Astrocyte of the cerebellum (primary cell): ENCODE data around the gene PYGL.

Experiments
- DNase-seq: peaks from one replicate; pipeline ENCODE4 v3.0.0-alpha.2; 2011; ENCODE audit warnings: low read depth
- H3K4me3 ChIP-seq: 2 replicates; pipeline ENCODE4 v1.5.1; 2011; ENCODE audit warnings: mild to moderate bottlenecking, low read depth, low read length, moderate library complexity
- CTCF ChIP-seq: IDR thresholded peaks from 2 replicates; pipeline ENCODE4 v1.5.1; 2012; ENCODE audit warnings: low read length, low read depth, moderate library complexity, mild to moderate bottlenecking; ENCODE audit errors: missing control alignments
- in situ Hi-C: cut with HindIII; loops from 2 replicates; pipeline ENCODE4 v1.10.0; 2017; ENCODE audit warnings: low sequenced_read_pairs

PYGL gene

DNA sequence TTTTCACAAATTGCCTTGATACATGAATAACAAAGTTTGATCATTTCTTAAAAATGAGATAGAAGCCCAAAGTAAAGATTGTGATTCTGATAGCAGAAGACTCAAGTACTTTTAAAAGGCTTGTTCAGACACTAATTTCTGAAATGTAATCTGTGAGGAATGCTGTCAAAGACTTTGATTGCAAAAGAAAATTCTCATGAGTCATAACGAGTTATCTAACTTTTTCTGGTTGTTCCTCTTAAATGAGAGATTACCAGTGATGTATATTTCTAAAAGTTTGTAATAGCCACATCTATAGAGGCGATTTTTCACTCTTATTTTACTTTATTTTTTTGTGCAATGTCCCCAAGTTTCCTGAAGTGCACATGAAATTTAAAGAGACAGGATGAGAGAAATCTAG lies 7.0 kb downstream of the PYGL start:
- no peak overlapping the region for H3K4me3 ChIP-seq
- DNase-seq: no peak
- in situ Hi-C loops: no loop called here
- no peak for TF ChIP-seq CTCF

- in situ Hi-C loops: no loop called here
- H3K4me3 ChIP-seq: no peak overlapping the region
- DNase-seq: no peak
- no peak for TF ChIP-seq CTCF
These were observed 7.4 kb downstream of the PYGL start for GRCh38 chr14:50936882-50937281.

GRCh38 chr14:50936016-50936340 lies 8.3 kb downstream of the PYGL start:
- TF ChIP-seq CTCF: no peak
- in situ Hi-C loops: no loop called here
- no peak overlapping the region for H3K4me3 ChIP-seq
- no peak for DNase-seq

DNA sequence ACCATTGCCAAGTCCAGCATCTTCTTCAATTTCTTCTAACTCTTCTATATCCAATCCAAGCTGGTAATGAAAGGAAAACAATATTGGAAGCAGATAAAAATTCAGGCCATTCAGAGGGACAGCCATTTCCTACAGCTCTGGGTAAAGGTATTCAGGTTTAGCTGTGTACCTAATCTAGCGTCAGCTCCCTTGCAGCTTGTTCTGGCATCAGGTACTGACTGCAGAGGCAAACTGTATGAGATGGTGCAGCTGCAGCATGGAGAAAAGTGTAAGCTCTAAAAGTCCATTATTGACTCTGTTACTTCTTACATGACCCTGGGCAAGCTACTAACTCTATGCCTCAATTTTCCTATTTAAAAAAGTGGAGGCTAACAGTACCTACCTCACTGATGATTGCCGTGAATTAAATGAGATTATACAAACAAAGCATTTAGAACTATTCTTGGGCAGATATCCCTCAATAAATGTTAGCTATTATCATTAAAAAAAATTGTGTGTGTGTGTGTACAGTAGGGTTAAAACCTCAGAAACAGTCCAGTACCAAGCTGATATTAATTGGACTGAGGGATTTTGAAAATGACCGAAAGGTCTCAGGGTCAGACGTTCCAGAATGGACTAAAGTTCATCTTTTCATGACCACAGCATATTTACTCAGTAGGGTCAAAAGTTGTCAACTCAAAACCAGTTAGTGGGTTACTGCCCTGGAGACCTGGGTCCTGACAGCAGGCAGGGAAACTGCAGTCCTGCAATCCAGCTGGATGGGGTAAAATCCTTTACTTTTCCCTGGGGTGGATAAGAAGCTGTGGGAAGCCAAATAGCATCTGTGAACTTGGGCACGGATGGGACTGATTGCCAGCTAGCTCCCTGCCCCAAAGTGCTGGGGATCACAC lies 8.9 kb downstream of the PYGL start:
- no peak for DNase-seq
- no peak overlapping the region for H3K4me3 ChIP-seq
- no peak for TF ChIP-seq CTCF
- in situ Hi-C loops: no loop called here

- in situ Hi-C loops: no loop called here
- TF ChIP-seq CTCF: no peak
- DNase-seq: no peak
- no peak overlapping the region for H3K4me3 ChIP-seq
These were observed 11.4 kb downstream of the PYGL start for GRCh38 chr14:50932592-50933495.

GRCh38 chr14:50932156-50932555 lies 12.1 kb downstream of the PYGL start:
- in situ Hi-C loops: no loop called here
- no peak for DNase-seq
- no peak for TF ChIP-seq CTCF
- H3K4me3 ChIP-seq: no peak overlapping the region
